GM13977 (cell line): Measurements from ENCODE around the gene TUT7.

ENCODE experiments used
- DNase-seq: peaks from one replicate; pipeline ENCODE4 v3.0.0; 2012; ENCODE audit warnings: low spot score
- CTCF ChIP-seq: IDR thresholded peaks from 2 replicates; pipeline ENCODE4 v1.5.1; 2012; ENCODE audit warnings: mild to moderate bottlenecking, control low read depth; ENCODE audit not compliant: insufficient read depth; ENCODE audit errors: extremely low read depth, missing control alignments
- in situ Hi-C: fragments of 300-500 bp; cut with MboI; formaldehyde crosslinking; loops from one replicate; pipeline ENCODE4 v1.12.0; 2022; ENCODE audit warnings: low sequenced_read_pairs, low pct_unique_long_range_greater_than_20kb, mixed read lengths, inconsistent platforms; ENCODE audit not compliant: unreplicated experiment

The TUT7 gene

DNA sequence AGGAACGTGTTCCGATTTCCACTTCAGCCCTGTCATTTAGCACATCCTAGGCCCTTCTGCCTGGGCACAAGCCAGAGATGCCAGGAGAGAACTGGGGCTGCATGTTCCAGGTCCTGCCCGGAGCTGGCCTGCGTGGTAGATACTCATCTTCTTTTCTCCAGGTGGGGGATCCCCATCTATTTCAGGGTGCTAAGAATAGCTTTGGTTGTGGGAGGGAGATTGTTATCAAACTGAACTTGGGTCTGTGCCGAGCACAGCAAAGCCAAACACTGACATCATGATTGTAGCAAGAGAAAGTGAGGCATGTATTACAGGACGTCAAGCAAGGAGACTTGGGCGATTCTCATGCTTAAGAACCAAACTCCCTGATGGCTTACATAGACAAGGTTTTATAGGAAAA lies 113.0 kb downstream of the TUT7 start:
- no peak for DNase-seq
- TF ChIP-seq CTCF = no peak
- in situ Hi-C loops = no loop called here

- no peak for DNase-seq
- no peak for TF ChIP-seq CTCF
- in situ Hi-C loops = no loop called here
These were observed 115.1 kb downstream of the TUT7 start for GRCh38 chr9:86238861-86239770.
